GM19328 (cell line): ENCODE results near the gene C6orf136.

ENCODE experiments used
- ATAC-seq: cut with Tn5 transposase; IDR thresholded peaks from one replicate; pipeline ENCODE4 v1.9.1; 2021; ENCODE audit warnings: mild to moderate bottlenecking, moderate library complexity; ENCODE audit not compliant: unreplicated experiment

The C6orf136 gene

DNA sequence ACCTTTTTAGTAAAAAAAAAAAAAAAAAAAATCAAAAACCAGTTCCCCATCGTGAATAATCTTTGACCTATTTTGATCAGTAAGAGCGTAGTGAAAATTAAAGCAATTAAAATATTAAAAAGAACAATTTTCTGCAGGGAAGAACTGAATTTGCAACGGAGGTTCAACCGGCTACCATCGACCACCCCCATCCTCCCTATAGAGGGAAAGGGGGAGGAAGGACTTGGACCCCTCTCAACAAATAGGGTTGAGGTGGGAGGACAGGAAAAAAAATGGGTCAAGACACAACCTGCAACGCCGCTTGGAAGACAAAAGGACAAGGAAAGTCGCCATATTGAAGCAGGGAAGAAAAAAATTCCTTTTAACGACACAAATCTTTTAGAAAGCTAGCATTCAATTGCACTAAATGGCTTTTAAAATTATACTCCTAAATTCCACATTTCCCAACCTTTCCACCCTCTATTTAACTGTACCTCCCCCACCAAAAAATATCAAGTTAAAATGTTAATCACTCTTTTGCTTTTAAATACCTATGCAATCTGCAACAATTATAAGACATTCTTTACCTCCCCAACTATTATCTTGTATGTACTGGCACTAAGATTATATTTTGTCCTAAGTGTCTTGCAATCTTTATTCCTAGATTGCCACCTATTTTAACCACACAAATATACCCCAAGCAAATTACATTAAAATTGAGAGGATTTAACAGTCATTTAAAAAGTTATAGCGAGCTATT is 31.5 kb upstream of the C6orf136 start:
- ATAC-seq = no peak

DNA sequence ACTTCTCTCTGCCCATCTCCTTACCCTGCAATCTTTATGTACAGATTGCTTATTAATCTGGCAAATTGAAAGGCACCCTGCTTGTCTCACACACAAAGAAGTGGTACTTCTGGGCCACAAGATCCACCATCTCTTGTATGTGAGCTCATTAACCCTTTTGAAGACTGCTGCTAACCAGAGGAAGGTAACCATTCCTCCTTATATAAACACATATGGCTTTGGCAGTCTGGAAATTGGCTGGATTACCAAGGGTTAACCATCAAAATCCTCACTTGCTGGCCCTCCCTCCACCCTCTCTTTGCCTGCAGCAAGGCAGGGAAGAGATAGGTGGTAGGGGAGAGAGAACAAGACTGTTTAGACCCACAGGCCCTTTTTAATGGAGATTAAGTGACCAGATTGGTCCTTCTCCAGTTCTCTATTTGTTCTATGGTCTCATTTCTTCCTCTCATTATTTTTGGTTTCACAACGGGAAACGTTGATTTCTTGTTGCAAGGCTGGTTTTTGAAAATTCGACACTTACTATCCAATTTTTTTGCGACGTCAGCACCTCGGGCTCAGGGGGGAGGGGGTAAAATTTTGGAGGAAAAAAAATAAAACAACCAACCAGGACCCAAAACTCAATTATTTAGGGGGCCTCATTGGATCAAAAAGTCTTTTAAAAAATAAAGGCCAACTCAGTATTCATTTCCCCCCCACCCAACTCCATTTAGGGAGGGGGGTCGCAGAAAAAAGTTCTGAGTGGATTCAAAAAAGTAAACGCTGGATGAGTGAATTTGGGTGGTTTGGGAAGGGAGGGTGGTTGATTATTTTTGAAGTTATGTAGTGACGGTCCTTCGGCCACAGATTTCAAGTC is 30.7 kb upstream of the C6orf136 start:
- no peak for ATAC-seq

DNA sequence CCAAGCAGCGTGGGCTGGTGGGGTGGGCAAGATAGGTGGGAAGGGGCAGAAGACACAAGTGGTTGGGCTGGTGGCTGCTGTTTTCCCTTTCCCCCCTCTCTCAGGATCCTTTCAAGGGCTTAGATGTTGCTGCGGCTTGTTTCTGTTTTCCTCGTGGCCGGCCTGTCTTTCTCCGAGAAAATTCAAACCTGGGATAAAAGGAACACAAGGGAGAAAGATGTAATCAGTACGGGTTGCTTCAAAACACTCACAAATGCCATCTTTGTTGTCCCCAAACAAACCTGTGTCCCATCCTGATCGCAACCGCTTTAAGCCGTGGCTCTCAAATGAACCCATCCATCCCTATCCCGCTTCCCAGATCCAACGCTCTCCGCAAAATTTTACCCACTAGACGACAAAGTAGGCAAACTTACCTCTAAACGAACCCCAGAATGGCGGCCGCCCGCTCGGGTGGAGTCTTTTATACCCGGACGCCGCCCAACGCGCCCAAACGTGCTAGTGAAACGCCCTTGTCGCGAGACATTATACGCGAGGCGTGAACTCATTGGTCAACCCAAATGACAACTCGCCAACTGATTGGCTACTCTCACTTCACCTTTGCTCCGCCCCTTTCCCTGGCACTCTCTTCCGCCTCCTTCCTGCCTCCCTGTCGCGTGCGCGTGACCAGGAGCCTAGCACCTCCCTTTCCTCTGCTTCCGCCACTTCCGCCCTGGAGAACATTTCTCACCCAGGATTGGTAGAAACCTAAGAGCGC is 29.9 kb upstream of the C6orf136 start, which contains the start of gene PPP1R10:
Gene PPP1R10, minus strand, starts transcription at position 433 of the 754 bp plus-strand sequence. CDS start 7,299 bp downstream, outside the sequence.
- ATAC-seq = peak; percentile 77

DNA sequence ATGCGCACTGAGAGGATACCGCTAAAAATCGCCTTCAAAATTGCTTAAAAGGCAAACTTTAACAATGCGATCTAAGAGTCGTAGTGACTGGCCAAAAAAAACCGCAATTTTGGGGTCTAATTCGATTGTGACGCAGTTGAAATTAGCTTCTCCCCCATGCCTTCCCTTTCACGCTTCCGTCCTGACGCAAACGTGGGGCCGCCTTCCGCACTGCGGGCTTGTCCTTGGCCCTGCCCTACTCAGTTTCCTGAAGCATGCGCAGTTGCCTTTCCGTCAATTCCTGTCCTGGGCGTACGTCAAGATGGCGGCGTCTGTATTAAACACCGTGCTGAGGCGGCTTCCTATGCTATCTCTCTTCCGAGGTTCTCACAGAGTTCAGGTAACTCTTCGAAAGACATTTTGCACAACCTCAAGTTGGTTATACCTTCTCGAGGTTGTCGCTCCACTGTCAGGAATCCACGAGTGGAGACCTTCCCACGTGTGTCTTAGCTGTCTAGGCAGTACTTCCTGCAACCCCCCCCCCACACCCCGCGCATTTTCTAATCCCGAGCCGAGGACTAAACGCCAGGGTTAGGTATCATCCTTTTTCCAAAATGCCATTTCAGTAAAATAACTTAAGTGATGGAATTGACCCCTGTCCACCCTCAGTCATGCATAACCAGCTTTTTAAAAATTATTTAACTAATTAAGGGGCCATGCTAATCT is 29.2 kb upstream of the C6orf136 start, which contains the start of gene MRPS18B:
Gene MRPS18B, plus strand, starts transcription at position 276 of the 705 bp plus-strand sequence. Its CDS starts 26 bp downstream, at position 302.
- ATAC-seq = peak; percentile 77

DNA sequence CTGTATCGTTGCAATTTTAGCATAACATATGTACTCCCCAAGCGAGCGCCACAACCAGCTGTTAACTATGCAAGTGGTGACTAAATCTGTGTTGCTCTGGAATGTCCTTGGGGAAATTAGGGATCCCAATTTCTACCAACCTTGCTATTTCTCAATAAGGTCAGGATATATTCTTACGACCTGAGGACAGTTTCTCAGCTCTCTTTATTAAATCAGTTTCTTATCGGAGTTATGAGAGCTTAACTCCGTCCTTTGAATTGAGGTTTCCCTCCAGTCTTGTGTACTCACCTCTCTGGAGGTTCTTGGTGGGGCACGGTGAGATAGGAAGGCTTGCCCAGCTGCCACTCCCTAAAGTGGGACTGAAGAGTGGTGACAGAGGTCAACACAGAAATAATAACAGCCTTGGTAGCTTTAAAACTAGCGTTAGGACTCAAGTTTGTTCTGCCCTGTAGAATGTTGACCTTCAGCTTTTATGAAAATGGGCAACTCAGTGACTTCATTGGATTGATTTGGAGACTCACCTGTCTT is 28.6 kb upstream of the C6orf136 start:
- ATAC-seq = no peak

DNA sequence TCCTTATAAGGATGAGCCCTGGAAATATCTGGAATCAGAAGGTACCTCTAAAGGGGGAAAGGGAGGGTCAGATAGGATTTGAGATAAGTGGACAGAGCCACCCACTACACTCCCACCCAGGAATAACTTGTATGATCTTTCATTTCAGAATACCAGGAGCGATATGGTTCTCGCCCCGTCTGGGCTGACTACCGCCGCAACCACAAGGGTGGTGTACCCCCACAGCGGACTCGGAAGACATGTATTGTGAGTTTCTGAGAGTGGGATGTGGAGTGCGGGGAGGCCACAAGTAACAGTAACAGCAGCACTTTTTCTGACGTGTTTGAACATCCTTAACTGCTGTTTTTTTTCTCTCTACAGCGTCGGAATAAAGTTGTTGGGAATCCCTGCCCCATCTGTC is 27.4 kb upstream of the C6orf136 start:
- ATAC-seq = no peak

DNA sequence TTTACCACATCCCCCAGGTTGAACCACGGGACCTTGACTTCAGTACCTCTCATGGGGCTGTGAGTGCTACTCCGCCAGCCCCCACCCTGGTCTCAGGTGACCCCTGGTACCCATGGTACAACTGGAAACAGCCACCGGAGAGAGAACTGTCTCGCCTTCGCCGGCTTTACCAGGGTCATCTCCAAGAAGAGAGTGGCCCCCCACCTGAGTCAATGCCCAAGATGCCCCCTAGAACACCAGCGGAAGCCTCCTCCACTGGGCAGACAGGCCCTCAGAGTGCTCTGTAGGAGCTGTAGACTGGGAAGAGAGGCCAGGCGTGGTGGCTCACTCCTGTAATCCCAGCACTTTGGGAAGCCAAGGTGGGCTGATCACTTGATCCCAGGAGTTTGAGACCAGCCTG is 21.4 kb upstream of the C6orf136 start:
- ATAC-seq = no peak

DNA sequence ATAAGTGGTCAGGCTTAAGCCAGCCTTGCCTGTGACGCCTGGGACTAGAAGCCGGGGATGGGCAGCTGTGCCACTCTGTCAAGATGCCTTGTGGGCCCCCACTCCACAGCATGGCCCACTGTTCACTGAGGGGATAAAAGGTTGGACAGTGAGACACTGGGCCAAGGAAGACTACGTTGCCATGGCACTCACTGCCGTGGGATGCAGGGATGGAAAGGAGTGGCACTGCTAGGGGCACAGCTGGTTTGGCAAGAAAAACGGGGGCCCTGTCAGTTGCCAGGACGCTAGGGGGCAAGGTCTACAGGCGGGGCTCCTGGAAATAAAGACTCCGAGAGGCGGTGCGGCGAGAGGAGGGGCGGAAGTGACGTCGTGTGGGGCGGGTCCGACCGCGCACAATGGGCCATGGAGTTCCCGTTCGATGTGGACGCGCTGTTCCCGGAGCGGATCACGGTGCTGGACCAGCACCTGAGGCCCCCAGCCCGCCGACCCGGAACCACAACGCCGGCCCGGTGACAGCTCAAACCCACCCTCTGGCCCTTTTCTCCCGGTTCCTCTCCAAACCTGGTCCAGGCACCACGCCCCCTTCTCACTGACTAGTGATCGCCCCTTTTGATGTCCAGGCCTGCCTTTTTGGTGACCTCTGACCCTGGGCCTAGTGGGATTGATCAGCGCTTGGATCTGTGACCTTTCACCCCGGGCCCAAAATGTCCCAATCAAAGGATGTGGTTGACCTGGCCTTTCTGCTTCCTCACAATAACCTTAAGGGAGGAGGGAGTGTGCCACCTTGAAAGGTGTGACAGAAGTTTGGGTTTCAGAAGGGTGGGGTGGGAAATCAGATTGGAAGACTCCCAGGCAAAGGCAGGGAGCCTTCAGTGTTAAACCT is 20.2 kb upstream of the C6orf136 start, which contains the start of gene ATAT1:
Gene ATAT1, plus strand, starts transcription at position 391 of the 883 bp plus-strand sequence.
- ATAC-seq = peak; percentile 72

DNA sequence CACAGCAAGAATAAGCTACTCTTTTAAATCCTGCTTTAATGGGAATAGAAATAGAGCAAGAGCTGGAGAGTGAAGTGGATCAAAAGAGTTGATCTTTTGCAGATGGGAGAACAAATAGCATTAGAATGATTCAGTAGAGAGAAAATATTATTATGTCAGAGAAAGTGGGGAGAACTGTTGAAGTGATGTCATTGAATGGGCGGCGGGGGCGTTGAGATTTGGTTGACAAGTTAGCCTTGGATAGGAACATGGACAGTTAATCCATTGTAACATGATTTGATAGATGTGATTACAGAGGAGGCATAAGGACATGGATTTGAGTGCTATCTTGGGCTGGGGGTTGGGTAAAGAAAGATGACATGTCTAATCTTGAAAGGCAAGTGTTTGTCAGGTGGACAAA is 11.1 kb upstream of the C6orf136 start:
- no peak for ATAC-seq

DNA sequence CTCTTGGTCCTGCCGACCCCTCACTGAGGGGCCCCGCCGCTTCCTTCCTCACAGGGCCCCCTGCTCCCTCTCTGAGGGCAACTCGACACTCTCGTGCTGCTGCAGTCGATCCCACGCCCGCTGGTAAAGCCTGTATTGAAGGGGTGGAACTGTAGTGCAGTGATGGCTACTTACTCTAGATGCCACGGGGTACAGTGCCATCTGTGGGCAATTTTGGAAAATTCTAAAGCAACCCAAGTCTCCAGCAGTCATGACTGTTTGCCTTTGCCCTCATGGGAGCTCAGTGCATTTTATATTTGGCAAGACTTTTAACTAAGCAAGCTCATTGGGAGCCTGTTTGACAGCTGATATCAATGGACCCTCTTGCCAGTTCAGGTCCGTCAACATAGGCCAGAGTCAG is 6.5 kb upstream of the C6orf136 start:
- ATAC-seq = no peak

DNA sequence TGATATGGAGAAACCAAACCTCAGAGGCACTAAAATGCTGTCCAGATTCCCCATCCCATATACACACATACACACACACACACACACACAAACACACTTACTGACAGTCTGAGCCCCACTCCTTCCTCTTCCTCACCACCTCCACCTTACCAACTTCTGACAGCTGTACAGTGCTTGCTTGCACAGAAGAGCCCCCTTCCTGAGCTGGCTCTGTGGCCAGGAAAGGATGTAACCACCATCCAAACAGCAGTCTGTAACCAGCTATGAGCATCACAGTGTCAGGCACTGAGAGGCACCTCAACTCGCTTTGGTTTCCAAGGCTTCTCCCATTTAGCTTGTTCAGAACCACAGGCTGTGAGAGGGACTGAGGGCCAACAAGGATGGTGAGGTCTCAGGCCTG is 5.9 kb upstream of the C6orf136 start:
- no peak for ATAC-seq

DNA sequence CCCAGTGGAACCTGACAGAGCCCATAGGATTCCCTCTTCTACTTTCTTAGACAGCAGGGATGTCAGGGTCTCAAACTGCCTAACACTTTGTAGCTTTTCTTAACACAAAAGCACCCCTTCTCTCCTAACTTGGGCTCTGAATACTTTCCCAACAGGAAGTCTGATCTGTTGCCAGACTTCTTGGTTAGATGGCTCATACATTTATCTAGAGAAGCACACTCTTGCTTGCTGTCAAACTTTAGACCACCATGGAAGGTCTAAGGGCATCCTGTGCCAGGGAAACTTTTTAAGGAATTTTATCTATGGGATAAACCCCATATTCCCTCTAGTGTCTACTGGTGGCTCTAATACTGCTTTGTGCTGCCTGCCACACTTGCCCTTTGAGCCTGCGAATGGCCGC is 3.3 kb upstream of the C6orf136 start:
- ATAC-seq = no peak

DNA sequence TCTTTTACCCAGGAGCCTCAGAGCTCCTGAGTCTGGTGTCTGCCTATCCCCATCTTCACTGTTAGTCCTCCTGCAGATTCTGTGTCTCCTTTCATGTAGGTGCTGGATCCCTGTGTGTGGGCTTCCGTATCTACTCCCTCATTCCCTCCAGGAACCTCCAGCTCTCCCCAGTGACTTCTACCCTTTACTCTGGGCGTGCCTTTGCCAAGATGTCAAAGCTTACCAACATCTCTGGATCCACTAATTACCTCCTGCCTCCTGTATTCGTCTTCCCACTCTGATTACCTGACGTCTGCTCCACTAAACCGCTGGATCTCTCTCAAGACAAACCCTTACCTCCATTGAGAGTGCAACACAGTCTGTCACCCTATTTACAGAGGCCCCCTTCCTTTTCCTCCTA is 2.2 kb upstream of the C6orf136 start:
- no peak for ATAC-seq

DNA sequence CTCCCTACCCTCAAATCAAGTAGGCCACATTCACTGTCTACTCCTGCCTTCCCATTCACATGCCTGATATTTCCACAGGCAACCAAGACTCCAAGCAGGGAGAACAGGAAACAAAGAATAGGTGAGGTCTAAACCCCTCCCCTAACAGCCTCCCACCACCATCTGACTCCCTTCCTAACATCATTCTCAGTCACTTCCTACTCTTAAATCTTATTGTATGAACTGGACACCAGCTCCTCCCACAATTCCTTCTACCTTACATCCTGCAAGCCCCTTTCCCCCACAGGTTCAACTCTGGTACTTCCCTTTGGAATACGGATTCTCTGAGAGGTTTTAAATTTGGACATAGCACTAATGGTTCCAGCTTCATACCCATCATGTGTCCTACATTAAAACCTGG is 944 bp upstream of the C6orf136 start:
- ATAC-seq = no peak

DNA sequence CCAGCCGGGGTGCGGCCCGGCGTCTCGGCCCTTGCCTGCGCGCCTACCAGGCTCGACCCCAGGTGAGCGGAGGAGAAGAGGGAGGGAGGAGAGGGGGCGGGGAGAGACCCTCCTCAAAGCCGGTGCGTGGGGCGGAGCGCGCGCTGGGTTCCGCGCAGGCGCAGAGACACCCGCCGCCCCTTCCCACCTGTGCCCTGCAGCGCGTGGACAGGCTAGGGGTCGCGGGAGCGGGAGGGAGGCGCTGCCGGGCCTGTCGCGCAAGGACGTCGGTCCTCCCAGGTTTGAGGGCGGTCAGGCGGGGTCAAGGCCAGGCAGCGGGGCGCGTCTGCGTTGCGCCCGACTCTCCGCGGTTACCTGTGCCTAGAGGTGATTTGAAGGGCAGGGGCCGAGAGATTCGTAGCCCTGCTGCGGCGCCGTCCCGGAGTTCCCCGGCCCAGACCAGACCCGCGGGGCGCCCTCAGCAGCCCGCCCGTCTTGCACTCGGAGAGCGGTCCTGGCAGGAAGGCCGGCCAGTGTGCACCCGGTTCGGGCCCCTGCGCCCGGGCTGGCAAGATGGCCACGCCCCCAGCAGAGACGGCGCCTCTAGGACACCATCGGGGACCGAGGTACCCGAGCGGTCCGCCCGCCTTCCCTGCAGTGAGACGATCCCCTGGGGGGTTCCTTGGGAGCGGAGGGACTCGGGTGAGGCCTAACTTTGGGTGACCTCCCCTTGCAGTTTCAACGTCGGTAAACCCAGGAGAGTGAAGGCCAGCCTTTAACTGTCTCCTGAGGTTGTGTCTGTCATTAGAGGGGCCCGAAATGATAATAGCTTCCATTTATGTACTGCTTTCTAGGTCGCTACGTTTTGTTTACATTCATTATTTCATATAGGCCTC is 546 bp downstream of the C6orf136 start:
- ATAC-seq = peak; percentile 49

DNA sequence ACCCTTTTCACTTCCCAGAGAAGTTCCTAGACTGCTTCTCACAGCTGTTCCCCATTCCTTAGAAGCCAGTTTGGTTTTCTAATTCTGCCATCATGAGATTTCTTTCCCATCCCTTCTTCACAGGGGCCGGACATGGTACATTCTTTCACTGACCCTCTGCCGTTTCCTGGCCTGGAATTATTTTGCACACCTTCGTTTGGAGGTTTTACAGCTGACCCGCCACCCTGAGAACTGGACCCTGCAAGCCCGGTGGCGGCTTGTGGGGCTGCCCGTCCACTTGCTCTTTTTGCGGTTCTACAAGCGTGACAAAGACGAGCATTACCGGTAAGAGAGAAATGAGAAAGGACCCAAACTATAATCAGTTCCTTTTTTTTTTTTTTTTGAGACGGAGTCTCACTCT is 4.2 kb downstream of the C6orf136 start:
- ATAC-seq = no peak

DNA sequence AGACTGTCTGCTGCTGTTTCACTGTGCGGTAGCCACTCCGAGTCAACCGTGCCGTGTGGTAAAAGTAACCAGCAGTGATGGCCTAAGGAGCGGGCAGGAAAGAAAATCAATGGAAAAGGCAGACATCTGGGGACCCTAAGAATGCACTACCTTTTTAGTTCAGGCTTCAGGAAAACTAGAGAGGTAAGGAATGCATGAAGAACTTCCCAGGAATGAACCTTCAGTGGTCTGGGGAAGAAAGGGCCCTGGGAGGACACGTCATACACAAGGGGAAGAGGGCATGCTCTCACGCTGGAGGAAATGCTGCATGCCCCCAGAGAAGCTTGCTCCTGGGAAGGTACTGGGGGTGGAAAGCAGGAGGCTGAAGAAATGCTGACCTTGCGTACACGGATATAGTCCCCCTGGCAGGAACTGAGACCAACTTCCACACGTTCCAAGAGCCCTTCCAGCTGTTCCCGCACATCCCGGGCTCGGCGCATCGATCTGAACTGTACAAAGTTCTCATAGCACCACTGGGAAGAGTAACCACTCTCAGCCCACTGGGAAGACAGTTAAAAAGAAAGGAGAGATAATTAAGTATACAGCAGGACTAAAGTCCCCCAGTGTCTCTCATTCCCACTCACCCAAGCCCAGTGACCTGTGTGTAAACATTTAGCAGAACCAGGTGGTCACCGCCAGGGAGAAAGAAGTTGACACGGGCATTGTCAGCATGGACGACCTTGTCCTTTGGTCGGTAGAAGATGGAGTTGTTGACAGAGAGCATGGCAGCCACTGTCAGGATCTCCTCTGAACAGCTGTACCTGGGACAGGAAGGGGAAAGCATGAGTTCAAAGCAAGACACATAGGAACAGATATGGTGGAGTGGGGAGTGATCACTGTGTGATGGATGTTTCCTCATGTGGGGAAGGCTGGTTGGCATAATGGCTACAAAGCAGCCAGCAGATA is 8.1 kb downstream of the C6orf136 start:
- no peak for ATAC-seq
